PC-9 (cell line): ENCODE results near the gene PLEKHF1. TPM values are rescaled to one million over a fixed set of nuclear protein-coding genes. Genes with fewer than 3 reads are reported as not detected.

Experiments
- BruUV-seq: library from RNA; stranded (reverse); fragments of 400-500 nt; replicated peaks from 2 replicates; lab custom pipeline; 2021; lab: Mats Ljungman, UMichigan
- CTCF ChIA-PET: fragments of 300-600 bp; sonication (Branson Sonifier 250); formaldehyde crosslinking; loops from one replicate; lab custom pipeline; 2022; ENCODE audit warnings: antibody characterized with exemption; lab: Charles Lee
- POLR2A ChIA-PET: fragments of 300-600 bp; sonication (Branson Sonifier 250); formaldehyde crosslinking; loops from one replicate; lab custom pipeline; 2022; ENCODE audit warnings: antibody characterized with exemption; ENCODE audit not compliant: unreplicated experiment; lab: Charles Lee
- DNase-seq, 2 experiments: peaks; one replicate each; pipeline versions ENCODE4 v3.0.0 to v3.0.0-alpha.2; 2015 to 2022; ENCODE audit warnings: mixed read lengths in 1 of 2
- H2AFZ ChIP-seq: fragments of 200-600 bp; sonication (generic); 2 replicates; pipeline ENCODE4 v1.8.1; 2017; ENCODE audit warnings: antibody characterized with exemption
- H3F3A ChIP-seq: fragments of 200-600 bp; sonication (generic); 2 replicates; pipeline ENCODE4 v1.8.1; 2017; ENCODE audit warnings: antibody characterized with exemption, mild to moderate bottlenecking, low read depth; ENCODE audit not compliant: insufficient read depth
- H3K27ac ChIP-seq: fragments of 200-600 bp; sonication (generic); 2 replicates; pipeline ENCODE4 v1.6.1; 2016; ENCODE audit warnings: mixed run types
- H3K27me3 ChIP-seq: fragments of 200-600 bp; sonication (generic); 2 replicates; pipeline ENCODE4 v1.6.1; 2016; ENCODE audit warnings: low read depth, mixed run types; ENCODE audit not compliant: insufficient read depth
- H3K36me3 ChIP-seq: fragments of 200-600 bp; sonication (generic); 2 replicates; pipeline ENCODE4 v1.6.1; 2016; ENCODE audit warnings: low read depth, mixed run types
- H3K4me1 ChIP-seq: fragments of 200-600 bp; sonication (generic); replicated peaks from 2 replicates; pipeline ENCODE4 v1.6.1; 2016; ENCODE audit warnings: mixed run types; ENCODE audit not compliant: insufficient read depth
- H3K4me2 ChIP-seq: fragments of 200-600 bp; sonication (generic); 2 replicates; pipeline ENCODE4 v1.6.1; 2017; ENCODE audit warnings: mixed run types
- H3K4me3 ChIP-seq: fragments of 200-600 bp; sonication (generic); 2 replicates; pipeline ENCODE4 v1.6.1; 2016; ENCODE audit warnings: mixed run types
- H3K79me2 ChIP-seq: fragments of 200-600 bp; sonication (generic); 2 replicates; pipeline ENCODE4 v1.6.1; 2017; ENCODE audit warnings: low read depth, mixed run types
- H3K9me2 ChIP-seq: fragments of 200-600 bp; sonication (generic); 2 replicates; pipeline ENCODE4 v1.8.1; 2017; ENCODE audit warnings: mild to moderate bottlenecking; ENCODE audit not compliant: insufficient read depth
- H3K9me3 ChIP-seq: fragments of 200-600 bp; sonication (generic); 2 replicates; pipeline ENCODE4 v1.8.1; 2016; ENCODE audit warnings: low read depth; ENCODE audit not compliant: insufficient read depth
- H4K20me1 ChIP-seq: fragments of 200-600 bp; sonication (generic); 2 replicates; pipeline ENCODE4 v1.8.1; 2017; ENCODE audit not compliant: insufficient read depth
- CTCF ChIP-seq: fragments of 200-600 bp; sonication (generic); conservative IDR thresholded peaks from 2 replicates; pipeline ENCODE4 v1.6.1; 2017; ENCODE audit warnings: mixed run types, antibody characterized with exemption, mild to moderate bottlenecking, moderate library complexity
- EZH2 ChIP-seq: fragments of 200-600 bp; sonication (generic); IDR thresholded peaks from 2 replicates; pipeline ENCODE4 v1.8.0; 2017; ENCODE audit warnings: antibody characterized with exemption, low read depth
- intact Hi-C: fragments of 100-400 bp; cut with micrococcal nuclease; formaldehyde crosslinking; loops from one replicate; pipeline ENCODE4 v1.10.0; 2022; ENCODE audit not compliant: unreplicated experiment
- total RNA-seq: library from RNA; stranded (reverse); gene quantifications from 2 replicates; pipeline ENCODE4 v1.2.3, GENCODE V29; 2021

The PLEKHF1 gene
- total RNA-seq, 1 experiment from 2014 or later, result 16.0 TPM

- peak overlapping the region; percentile 83 for H3K4me2 ChIP-seq
- no peak for DNase-seq
- no peaks in the 10 kb centered on the region for H3K9me2 ChIP-seq
- H3K27ac ChIP-seq, result peak overlapping the region; percentile 66
- ChIA-PET CTCF (interaction anchor here (0.7 to 2.2 kb wide), 8 partner anchors 10 to 109 kb away, joined by 3 to 19 read pairs (median 3); partner anchors contain the start of genes PLEKHF1 and POP4), POLR2A (interaction anchor here (0.6 kb wide), 3 partner anchors 44 to 160 kb away, joined by 4 to 8 read pairs (median 4); no protein-coding TSS in a partner anchor)
- peaks cover 9% of the 10 kb centered on the region; the same call in 1 of the 2 replicates for H3F3A ChIP-seq
- H2AFZ ChIP-seq, result peak overlapping the region; percentile 94
- TF ChIP-seq EZH2, result no peak
- TF ChIP-seq CTCF, result no peak
- peaks cover 7% of the 10 kb centered on the region for H3K4me1 ChIP-seq
- no peaks in the 10 kb centered on the region for H3K36me3 ChIP-seq
- H3K79me2 ChIP-seq, result peaks cover 11% of the 10 kb centered on the region
- BruUV-seq, result TSS peak; percentile 73
- no peaks in the 10 kb centered on the region for H3K27me3 ChIP-seq
- intact Hi-C loops, result loop anchor here (1.0 to 5.0 kb wide), 3 partner anchors 50 to 249 kb away; no protein-coding TSS in a partner anchor
- H4K20me1 ChIP-seq, result no peaks in the 10 kb centered on the region
- peak overlapping the region; percentile 92 for H3K4me3 ChIP-seq
- H3K9me3 ChIP-seq, result no peaks in the 10 kb centered on the region
Measured at GRCh38 chr19:29715701-29716581, 50.7 kb downstream of the PLEKHF1 start.

GRCh38 chr19:29717051-29717450 lies 51.8 kb downstream of the PLEKHF1 start:
- no peak for DNase-seq
- peaks cover 11% of the 10 kb centered on the region for H3K79me2 ChIP-seq
- CTCF ChIA-PET, result interaction anchor here (1.1 to 2.2 kb wide), 5 partner anchors 9 to 110 kb away, joined by 3 to 19 read pairs (median 3); partner anchors contain the start of gene POP4
- H3K9me2 ChIP-seq, result no peaks in the 10 kb centered on the region
- no peak overlapping the region for H3K4me3 ChIP-seq
- H3K27ac ChIP-seq, result no peak overlapping the region
- H3K27me3 ChIP-seq, result no peaks in the 10 kb centered on the region
- no TSS peak for BruUV-seq
- no peak overlapping the region for H3K4me2 ChIP-seq
- peaks cover 9% of the 10 kb centered on the region; the same call in 1 of the 2 replicates for H3F3A ChIP-seq
- POLR2A ChIA-PET, result interaction anchor here (0.6 kb wide), 1 partner anchor 108 kb away, joined by 4 read pairs; no protein-coding TSS in a partner anchor
- H3K4me1 ChIP-seq, result peaks cover 7% of the 10 kb centered on the region
- intact Hi-C loops, result loop anchor here (5.0 kb wide), 1 partner anchor 250 kb away; no protein-coding TSS in a partner anchor
- no peak overlapping the region for H2AFZ ChIP-seq
- TF ChIP-seq CTCF (no peak), EZH2 (no peak)
- H3K9me3 ChIP-seq, result no peaks in the 10 kb centered on the region
- no peaks in the 10 kb centered on the region for H3K36me3 ChIP-seq
- no peaks in the 10 kb centered on the region for H4K20me1 ChIP-seq

GRCh38 chr19:29724102-29724641 lies 58.9 kb downstream of the PLEKHF1 start:
- POLR2A ChIA-PET, result no interaction called here
- BruUV-seq, result no TSS peak
- intact Hi-C loops, result no loop called here

More at GRCh38 chr19:29724102-29724641, 58.9 kb downstream of the PLEKHF1 start:
- no peaks in the 10 kb centered on the region for H3K4me1 ChIP-seq
- H3K9me3 ChIP-seq, result no peaks in the 10 kb centered on the region
- H3K36me3 ChIP-seq, result no peaks in the 10 kb centered on the region
- no peaks in the 10 kb centered on the region for H3K79me2 ChIP-seq
- CTCF ChIA-PET, result no interaction called here
- no peaks in the 10 kb centered on the region for H3F3A ChIP-seq
- H2AFZ ChIP-seq, result no peak overlapping the region
- peaks cover 32% of the 10 kb centered on the region for H3K27me3 ChIP-seq
- H3K4me2 ChIP-seq, result no peak overlapping the region
- no peak overlapping the region for H3K27ac ChIP-seq
- no peak overlapping the region for H3K4me3 ChIP-seq
- no peaks in the 10 kb centered on the region for H3K9me2 ChIP-seq
- DNase-seq, result no peak
- no peaks in the 10 kb centered on the region for H4K20me1 ChIP-seq
- TF ChIP-seq CTCF (no peak), EZH2 (no peak)
